Measurements from ENCODE around the gene LTC4S. TPM values are rescaled to one million over a fixed set of nuclear protein-coding genes. Genes with fewer than 3 reads are reported as not detected.

LTC4S gene
- total and polyA plus RNA-seq, 3 donors from 2014 or later = 3.7 to 10.3 (median 4.8) TPM

DNA sequence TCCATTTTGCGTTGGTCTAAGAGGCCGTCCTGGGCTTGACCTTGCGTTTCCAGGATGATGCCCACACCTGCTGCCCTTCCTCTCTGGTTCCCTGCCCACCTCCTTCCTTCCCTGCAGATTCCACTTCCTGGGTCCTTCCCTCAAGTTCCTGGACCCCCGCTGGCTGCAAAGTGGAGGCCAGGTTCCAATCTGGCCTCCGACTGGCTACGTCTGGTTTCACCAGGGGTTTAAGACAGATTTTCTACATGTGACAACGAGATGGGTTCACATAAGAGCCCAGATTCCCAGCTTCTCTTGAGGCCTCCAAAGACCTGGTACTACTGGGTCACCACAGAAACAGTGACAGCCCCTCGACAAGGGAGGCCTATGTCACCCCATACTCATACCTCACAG is 10.8 kb downstream of the LTC4S start:
- WGBS, 2 donors = 89 to 93% methylated on average over 5 to 8 of the region's 8 CpGs

DNA sequence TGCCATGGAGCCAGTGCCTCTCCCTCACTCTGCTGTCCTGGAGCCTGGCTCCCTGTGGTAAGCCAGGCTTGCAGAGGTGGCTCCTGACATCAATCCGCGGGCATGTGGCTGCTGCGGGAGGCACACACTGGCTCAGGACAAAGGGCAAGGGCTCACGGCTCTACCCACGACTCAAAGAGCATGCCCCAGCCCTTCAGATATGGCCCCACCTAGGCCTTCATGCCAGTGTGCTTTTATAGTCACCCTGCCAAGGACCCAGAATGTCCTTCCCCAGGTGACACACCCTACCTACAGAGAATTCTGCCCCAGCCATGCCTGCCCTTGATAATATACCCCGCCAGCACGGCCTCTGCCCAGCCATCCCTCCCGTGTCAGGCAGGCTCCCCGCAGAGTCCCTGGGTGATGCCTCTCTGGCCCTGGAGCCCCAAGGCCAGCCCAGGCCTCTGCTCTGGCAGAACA is 11.3 kb downstream of the LTC4S start:
- Histone ChIP-seq H3K27ac (peak overlapping the region; percentile 86 to 96), H3K4me1 (peaks cover 35% of the 10 kb centered on the region), H3K4me3 (peak overlapping the region; percentile 86 to 88), H3K9me3 (no peaks in the 10 kb centered on the region), H3K27me3 (no peaks in the 10 kb centered on the region), H3K36me3 (ENCODE audit: low read depth, missing control alignments) (no peaks in the 10 kb centered on the region)
- DNase-seq = no peak
- intact Hi-C loops (cut with DNase I; ENCODE audit: low total_unique reads) = no loop called here
- 54% methylated on average over 6 of the region's 9 CpGs; no CpG with 5 or more reads in 1 of the 2 donors for WGBS, 2 donors
- no peak for TF ChIP-seq POLR2A (IDR thresholded peaks at IDR 0.05)
- TF ChIP-seq, protein P1, sequence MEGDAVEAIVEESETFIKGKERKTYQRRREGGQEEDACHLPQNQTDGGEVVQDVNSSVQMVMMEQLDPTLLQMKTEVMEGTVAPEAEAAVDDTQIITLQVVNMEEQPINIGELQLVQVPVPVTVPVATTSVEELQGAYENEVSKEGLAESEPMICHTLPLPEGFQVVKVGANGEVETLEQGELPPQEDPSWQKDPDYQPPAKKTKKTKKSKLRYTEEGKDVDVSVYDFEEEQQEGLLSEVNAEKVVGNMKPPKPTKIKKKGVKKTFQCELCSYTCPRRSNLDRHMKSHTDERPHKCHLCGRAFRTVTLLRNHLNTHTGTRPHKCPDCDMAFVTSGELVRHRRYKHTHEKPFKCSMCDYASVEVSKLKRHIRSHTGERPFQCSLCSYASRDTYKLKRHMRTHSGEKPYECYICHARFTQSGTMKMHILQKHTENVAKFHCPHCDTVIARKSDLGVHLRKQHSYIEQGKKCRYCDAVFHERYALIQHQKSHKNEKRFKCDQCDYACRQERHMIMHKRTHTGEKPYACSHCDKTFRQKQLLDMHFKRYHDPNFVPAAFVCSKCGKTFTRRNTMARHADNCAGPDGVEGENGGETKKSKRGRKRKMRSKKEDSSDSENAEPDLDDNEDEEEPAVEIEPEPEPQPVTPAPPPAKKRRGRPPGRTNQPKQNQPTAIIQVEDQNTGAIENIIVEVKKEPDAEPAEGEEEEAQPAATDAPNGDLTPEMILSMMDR (IDR thresholded peaks at IDR 0.05) = no peak

More for the DNA sequence above, 10.8 kb downstream of the LTC4S start:
- Histone ChIP-seq H3K36me3 (ENCODE audit: low read depth, missing control alignments) (no peaks in the 10 kb centered on the region), H3K4me3 (no peak overlapping the region), H3K27me3 (no peaks in the 10 kb centered on the region), H3K27ac (peak overlapping the region; percentile 86 to 96), H3K9me3 (no peaks in the 10 kb centered on the region), H3K4me1 (peaks cover 35% of the 10 kb centered on the region)
- intact Hi-C loops (cut with DNase I; ENCODE audit: low total_unique reads) = no loop called here
- DNase-seq = no peak
- no peak for TF ChIP-seq POLR2A (IDR thresholded peaks at IDR 0.05)
- TF ChIP-seq, protein P1 (IDR thresholded peaks at IDR 0.05) = no peak

DNA sequence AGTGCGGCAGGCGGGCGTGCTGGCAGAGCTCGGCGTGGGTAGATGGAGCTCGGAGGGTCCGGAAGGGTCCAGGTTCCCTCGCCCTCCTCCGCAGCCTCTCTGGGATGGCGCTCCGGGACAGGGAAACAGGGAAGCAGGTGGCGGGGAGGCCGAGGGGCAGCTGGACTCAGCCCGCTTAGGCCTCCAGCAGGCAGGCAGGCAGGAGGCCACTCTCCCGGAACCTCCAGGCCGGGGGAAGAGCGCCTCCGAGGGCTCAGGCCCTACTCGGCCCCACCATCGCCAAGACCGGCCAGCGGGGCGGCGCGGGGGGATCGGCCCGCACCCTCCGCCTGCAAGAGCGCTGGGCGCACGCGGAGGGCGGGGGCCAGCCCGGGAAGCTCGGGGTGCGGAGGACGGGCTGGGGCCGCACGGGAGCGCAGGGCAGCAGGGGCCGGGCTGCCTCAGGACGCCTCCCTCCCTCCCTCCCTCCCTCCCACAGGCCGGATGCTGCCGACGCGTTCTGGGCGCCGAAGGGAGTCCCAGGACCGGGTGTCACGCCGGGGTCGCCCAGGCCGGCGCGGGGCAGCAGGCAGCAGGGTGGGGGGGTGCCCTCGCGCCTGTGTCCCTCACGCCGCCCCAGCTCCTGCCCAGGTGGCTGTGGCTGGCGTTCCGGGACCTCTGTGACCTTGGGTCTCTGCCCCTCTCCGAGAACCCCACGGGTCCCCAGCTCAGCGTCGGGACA is 11.9 kb downstream of the LTC4S start:
- peaks cover 35% of the 10 kb centered on the region for H3K4me1 ChIP-seq
- peak overlapping the region; percentile 86 to 96 for H3K27ac ChIP-seq
- intact Hi-C loops (cut with DNase I; ENCODE audit: low total_unique reads) = no loop called here
- H3K4me3 ChIP-seq = peak overlapping the region; percentile 86 to 88
- H3K36me3 ChIP-seq (ENCODE audit: low read depth, missing control alignments) = no peaks in the 10 kb centered on the region
- DNase-seq = peak; percentile 44
- 7 to 20% methylated on average over 4 to 31 of the region's 65 CpGs for WGBS, 2 donors
- TF ChIP-seq POLR2A (IDR thresholded peaks at IDR 0.05) = no peak
- TF ChIP-seq, protein P1 (IDR thresholded peaks at IDR 0.05) = no peak
- no peaks in the 10 kb centered on the region for H3K9me3 ChIP-seq
- H3K27me3 ChIP-seq = no peaks in the 10 kb centered on the region

DNA sequence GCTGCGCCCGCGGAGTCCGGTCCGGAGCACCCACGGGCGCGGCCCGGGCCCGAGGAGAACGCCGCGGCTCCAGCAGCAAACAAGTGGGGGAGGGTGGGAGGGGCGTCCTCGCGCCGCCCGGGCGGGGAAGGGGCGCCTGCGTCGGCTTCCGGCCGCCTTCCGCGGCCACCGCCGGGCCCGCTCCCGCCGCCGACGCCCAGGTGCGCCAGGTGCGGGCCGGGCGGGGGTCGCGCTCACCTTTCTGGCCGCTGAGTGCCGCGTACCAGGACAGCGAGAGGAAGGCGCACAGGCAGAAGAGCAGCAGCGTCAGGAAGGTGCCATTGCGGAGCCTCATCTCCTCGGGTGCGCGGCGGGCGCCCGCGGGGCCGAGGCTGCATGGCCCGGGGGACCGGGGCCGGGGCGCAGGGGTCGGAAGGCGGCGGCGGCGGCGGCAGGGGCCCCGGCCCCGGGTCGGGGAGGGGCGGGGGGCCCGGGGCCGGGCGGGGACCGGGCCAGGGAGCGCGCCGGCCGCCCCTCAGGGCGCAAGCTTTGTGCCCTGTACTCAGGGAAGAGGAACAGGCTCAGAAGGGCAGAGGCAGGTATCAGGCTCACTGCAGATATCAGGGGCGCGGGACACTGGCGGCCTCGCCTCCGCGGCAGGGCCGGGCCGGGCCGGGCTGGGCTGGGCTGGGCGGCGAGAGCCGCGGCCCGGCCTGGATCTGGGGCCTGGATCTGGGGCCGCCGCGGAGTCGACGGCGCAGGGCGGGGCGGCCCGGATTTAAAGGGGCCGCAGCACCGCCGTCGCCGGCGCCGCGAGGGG is 12.7 kb downstream of the LTC4S start, which contains the start of gene MGAT4B:
Gene MGAT4B, minus strand, starts transcription at position 617 of the 799 bp plus-strand sequence. Its CDS starts 283 bp downstream, at position 334.
- Histone ChIP-seq H3K27ac (peak within 1 kb of the TSS; percentile 90 to 96), H3K4me1 (peaks cover 35% of the 10 kb centered on the region), H3K9me3 (no peaks in the 10 kb centered on the region), H3K27me3 (no peaks in the 10 kb centered on the region), H3K36me3 (ENCODE audit: low read depth, missing control alignments) (no peaks in the 10 kb centered on the region), H3K4me3 (peak within 1 kb of the TSS; percentile 86 to 88)
- peak; percentile 75 for DNase-seq
- intact Hi-C loops (cut with DNase I; ENCODE audit: low total_unique reads) = no loop called here
- WGBS, 2 donors = 1 to 8% methylated on average over 5 to 93 of the region's 108 CpGs
- no peak for TF ChIP-seq POLR2A (IDR thresholded peaks at IDR 0.05)
- TF ChIP-seq, protein P1 (IDR thresholded peaks at IDR 0.05) = no peak
